LNCAP (cell line): ENCODE results near the gene SH3TC1.

ENCODE experiments used
- CTCF ChIP-seq: fragments of 450-650 bp; IDR thresholded peaks from 2 replicates; pipeline ENCODE4 v1.5.1; 2017; ENCODE audit warnings: mild to moderate bottlenecking

SH3TC1 gene

DNA sequence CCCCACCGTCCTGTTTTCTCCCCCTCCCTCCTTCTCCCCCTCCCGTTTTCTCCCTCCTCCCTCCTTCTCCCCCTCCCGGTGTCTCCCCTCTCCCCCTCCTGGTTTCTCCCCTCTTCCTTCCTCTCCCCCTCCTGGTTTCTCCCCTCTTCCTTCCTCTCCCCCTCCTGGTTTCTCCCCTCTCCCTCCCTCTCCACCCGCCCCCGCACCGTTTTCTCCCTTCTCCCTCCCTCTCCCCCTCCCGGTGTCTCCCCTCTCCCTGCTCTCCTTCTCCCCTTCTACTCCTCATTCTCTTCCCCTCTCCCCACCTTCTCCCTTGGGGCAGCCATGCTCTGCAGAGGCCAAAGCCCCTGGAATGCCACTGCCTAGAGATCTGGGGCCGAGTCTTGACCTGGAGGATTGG, 12.2 kb downstream of the SH3TC1 start:
- no peak for TF ChIP-seq CTCF

GRCh38 chr4:8211737-8212581, 12.9 kb downstream of the SH3TC1 start:
- no peak for TF ChIP-seq CTCF

GRCh38 chr4:8212622-8213021, 13.5 kb downstream of the SH3TC1 start:
- TF ChIP-seq CTCF, result no peak

DNA sequence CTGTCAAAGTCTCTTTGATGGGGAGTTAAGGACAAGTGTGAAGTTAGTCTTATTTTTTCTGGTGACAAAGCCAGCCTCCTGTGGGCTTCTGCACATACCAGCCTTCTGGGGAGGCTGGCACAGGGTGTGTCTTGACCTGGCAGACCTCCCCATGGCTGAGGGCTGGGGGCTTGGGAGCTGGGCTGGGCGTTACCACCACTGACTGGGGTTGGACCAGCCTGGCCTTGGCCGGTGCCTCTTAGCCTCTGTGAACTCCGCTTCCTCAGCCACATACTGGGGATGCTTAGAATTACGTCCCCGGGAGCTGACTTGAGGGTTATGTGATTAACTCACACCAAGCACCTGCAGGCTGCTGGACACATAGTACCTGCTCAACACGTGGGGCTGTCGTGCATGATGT, 14.0 kb downstream of the SH3TC1 start:
- no peak for TF ChIP-seq CTCF

GRCh38 chr4:8214136-8214535, 15.0 kb downstream of the SH3TC1 start:
- no peak for TF ChIP-seq CTCF

DNA sequence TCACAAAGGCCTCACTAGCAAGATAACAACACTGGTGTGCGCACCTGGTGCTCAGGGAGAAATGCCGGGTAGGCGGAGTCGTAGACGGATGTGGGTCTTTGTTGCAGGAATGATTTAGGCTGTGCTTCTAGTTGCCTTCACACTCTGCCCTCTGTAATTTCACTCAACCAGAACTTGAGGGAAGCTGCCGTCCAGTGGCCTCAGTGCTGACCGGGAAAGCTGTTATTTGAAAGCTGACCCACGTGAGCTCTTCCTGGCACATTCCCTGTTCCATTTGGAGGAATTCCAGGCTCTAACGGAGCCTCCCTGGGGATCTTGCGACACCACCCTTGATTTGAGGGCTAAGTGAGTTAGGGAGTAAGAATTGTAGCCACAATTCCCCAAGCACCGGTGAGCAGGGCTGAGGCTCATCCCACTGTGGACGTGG, 15.9 kb downstream of the SH3TC1 start:
- TF ChIP-seq CTCF, result no peak

GRCh38 chr4:8215641-8216442, 16.8 kb downstream of the SH3TC1 start:
- no peak for TF ChIP-seq CTCF
